ENCODE data around the gene NUP62CL.

NUP62CL gene

DNA sequence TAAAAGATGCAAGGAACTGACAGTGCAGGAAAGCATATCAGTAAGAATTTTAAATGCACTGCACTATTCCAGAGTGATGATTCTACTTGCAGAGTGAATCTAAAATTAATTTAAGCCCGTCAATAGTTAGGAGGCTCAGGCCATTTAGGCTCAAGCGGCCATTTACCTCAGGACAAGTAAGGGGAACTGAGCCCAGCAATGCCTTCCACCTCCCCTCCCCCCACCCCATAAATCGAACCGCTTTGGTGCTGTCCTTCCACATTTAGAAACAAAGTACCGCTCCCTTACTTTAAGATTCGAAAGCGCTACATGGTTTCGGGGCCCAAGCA, 88.3 kb downstream of the NUP62CL start:
- H3K4me3 ChIP-seq (ENCODE audit: low read length): peak overlapping the region; percentile 62

DNA sequence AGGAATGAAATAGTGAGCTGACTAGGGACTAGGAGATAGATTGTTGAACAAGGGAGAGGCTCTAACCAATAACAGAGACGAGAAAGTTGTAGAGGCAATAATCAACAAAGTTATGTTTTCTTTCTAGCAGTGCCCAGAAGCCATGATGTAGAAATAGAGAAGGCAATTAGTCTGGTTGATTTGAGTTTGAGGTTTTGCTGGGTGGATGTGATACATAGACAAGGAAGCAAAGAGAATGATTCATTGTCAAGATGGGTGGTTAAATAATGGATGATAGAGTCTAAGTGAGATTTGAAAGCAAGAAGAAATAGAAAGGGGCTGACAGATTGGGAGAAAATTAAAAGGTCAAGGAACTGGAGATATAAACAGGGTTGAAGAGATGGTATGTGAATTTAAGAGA, 98.8 kb downstream of the NUP62CL start:
- H3K4me3 ChIP-seq (ENCODE audit: low read length): no peak overlapping the region
- no peak for DNase-seq (ENCODE audit: low read depth)
- TF ChIP-seq CTCF (conservative IDR thresholded peaks at IDR 0.05; ENCODE audit: low read depth, low read length): no peak

More for the DNA sequence above, 88.3 kb downstream of the NUP62CL start:
- DNase-seq (ENCODE audit: low read depth): no peak
- no peak for TF ChIP-seq CTCF (conservative IDR thresholded peaks at IDR 0.05; ENCODE audit: low read depth, low read length)

GRCh38 chrX:107102980-107103379, 103.3 kb downstream of the NUP62CL start:
- no peak for DNase-seq (ENCODE audit: low read depth)
- TF ChIP-seq CTCF (conservative IDR thresholded peaks at IDR 0.05; ENCODE audit: low read depth, low read length): peak; percentile 19

DNA sequence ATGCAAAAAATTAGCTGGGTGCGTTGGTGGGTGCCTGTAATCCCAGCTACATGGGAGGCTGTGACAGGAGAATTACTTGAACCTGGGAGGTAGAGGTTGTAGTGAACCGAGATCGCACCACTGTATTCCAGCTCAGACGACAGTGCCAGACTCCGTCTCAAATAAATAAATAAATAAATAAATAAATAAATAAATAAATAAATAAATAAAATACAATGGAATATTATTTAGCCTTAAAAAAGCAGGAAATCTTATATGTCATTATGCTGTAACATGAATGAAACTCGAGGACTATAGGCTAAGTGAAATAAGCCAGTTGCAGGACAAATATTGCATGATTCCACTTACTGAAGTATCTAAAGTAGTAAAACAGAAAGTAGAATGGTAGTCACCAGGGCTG, 130.1 kb downstream of the NUP62CL start:
- no peak for DNase-seq (ENCODE audit: low read depth)
- no peak overlapping the region for H3K4me3 ChIP-seq (ENCODE audit: low read length)
- no peak for TF ChIP-seq CTCF (conservative IDR thresholded peaks at IDR 0.05; ENCODE audit: low read depth, low read length)

More at GRCh38 chrX:107102980-107103379, 103.3 kb downstream of the NUP62CL start:
- H3K4me3 ChIP-seq (ENCODE audit: low read length): no peak overlapping the region

Data from retinal pigment epithelial cell (primary cell).